ENCODE data around the gene C5orf22. TPM values are rescaled to one million over a fixed set of nuclear protein-coding genes. Genes with fewer than 3 reads are reported as not detected.

C5orf22 gene
- total RNA-seq, 1 donor = 21.4 TPM

- no peak for TF ChIP-seq CTCF (IDR thresholded peaks at IDR 0.05; ENCODE audit: extremely low read depth, low read depth, low read length)
- no peaks in the 10 kb centered on the region for H4K20me1 ChIP-seq (ENCODE audit: insufficient read depth, low read length)
- H3K4me3 ChIP-seq (ENCODE audit: insufficient read depth, low read length) = no peak overlapping the region
- no peak overlapping the region for H2AFZ ChIP-seq (ENCODE audit: low read length)
- H3K27ac ChIP-seq (ENCODE audit: low read depth, low read length) = no peak overlapping the region
- H3K4me1 ChIP-seq (ENCODE audit: insufficient read depth, low read length) = no peaks in the 10 kb centered on the region
- no peak overlapping the region for H3K4me2 ChIP-seq (ENCODE audit: insufficient read depth, low read length)
- no peaks in the 10 kb centered on the region for H3K79me2 ChIP-seq (ENCODE audit: insufficient read depth, low read length)
- peak; percentile 3 for DNase-seq (ENCODE audit: insufficient read length, low spot score, missing footprints)
- H3K27me3 ChIP-seq (ENCODE audit: insufficient read depth, low read length) = no peaks in the 10 kb centered on the region
- no peaks in the 10 kb centered on the region for H3K9me3 ChIP-seq (ENCODE audit: low read depth, low read length)
- no peaks in the 10 kb centered on the region for H3K36me3 ChIP-seq (ENCODE audit: insufficient read depth, low read length)
Measured at GRCh38 chr5:31585166-31585894, 53.2 kb downstream of the C5orf22 start.

- Histone ChIP-seq H3K79me2 (ENCODE audit: insufficient read depth, low read length) (no peaks in the 10 kb centered on the region), H2AFZ (ENCODE audit: low read length) (no peak overlapping the region), H3K27ac (ENCODE audit: low read depth, low read length) (no peak overlapping the region), H3K9me3 (ENCODE audit: low read depth, low read length) (no peaks in the 10 kb centered on the region), H3K4me3 (ENCODE audit: insufficient read depth, low read length) (no peak overlapping the region), H3K36me3 (ENCODE audit: insufficient read depth, low read length) (no peaks in the 10 kb centered on the region), H3K27me3 (ENCODE audit: insufficient read depth, low read length) (no peaks in the 10 kb centered on the region), H3K4me1 (ENCODE audit: insufficient read depth, low read length) (no peaks in the 10 kb centered on the region), H3K4me2 (ENCODE audit: insufficient read depth, low read length) (no peak overlapping the region), H4K20me1 (ENCODE audit: insufficient read depth, low read length) (no peaks in the 10 kb centered on the region)
- no peak for DNase-seq (ENCODE audit: insufficient read length, low spot score, missing footprints)
- no peak for TF ChIP-seq CTCF (IDR thresholded peaks at IDR 0.05; ENCODE audit: extremely low read depth, low read depth, low read length)
Measured at GRCh38 chr5:31585895-31586270, 53.8 kb downstream of the C5orf22 start.

- no peak overlapping the region for H2AFZ ChIP-seq (ENCODE audit: low read length)
- H3K4me3 ChIP-seq (ENCODE audit: insufficient read depth, low read length) = no peak overlapping the region
- no peaks in the 10 kb centered on the region for H3K4me1 ChIP-seq (ENCODE audit: insufficient read depth, low read length)
- no peaks in the 10 kb centered on the region for H4K20me1 ChIP-seq (ENCODE audit: insufficient read depth, low read length)
- H3K4me2 ChIP-seq (ENCODE audit: insufficient read depth, low read length) = no peak overlapping the region
- H3K79me2 ChIP-seq (ENCODE audit: insufficient read depth, low read length) = no peaks in the 10 kb centered on the region
- no peaks in the 10 kb centered on the region for H3K27me3 ChIP-seq (ENCODE audit: insufficient read depth, low read length)
- H3K9me3 ChIP-seq (ENCODE audit: low read depth, low read length) = no peaks in the 10 kb centered on the region
- H3K27ac ChIP-seq (ENCODE audit: low read depth, low read length) = no peak overlapping the region
- TF ChIP-seq CTCF (IDR thresholded peaks at IDR 0.05; ENCODE audit: extremely low read depth, low read depth, low read length) = no peak
- DNase-seq (ENCODE audit: insufficient read length, low spot score, missing footprints) = no peak
- no peaks in the 10 kb centered on the region for H3K36me3 ChIP-seq (ENCODE audit: insufficient read depth, low read length)
Measured at GRCh38 chr5:31587546-31587945, 55.4 kb downstream of the C5orf22 start.

GRCh38 chr5:31593665-31594064 lies 61.6 kb downstream of the C5orf22 start:
- no peak for DNase-seq (ENCODE audit: insufficient read length, low spot score, missing footprints)
- H3K4me1 ChIP-seq (ENCODE audit: insufficient read depth, low read length) = no peaks in the 10 kb centered on the region
- H3K9me3 ChIP-seq (ENCODE audit: low read depth, low read length) = no peaks in the 10 kb centered on the region
- H3K27me3 ChIP-seq (ENCODE audit: insufficient read depth, low read length) = peaks cover 7% of the 10 kb centered on the region
- H3K36me3 ChIP-seq (ENCODE audit: insufficient read depth, low read length) = no peaks in the 10 kb centered on the region
- H3K4me3 ChIP-seq (ENCODE audit: insufficient read depth, low read length) = no peak overlapping the region
- H2AFZ ChIP-seq (ENCODE audit: low read length) = no peak overlapping the region
- TF ChIP-seq CTCF (IDR thresholded peaks at IDR 0.05; ENCODE audit: extremely low read depth, low read depth, low read length) = no peak
- H4K20me1 ChIP-seq (ENCODE audit: insufficient read depth, low read length) = no peaks in the 10 kb centered on the region
- H3K79me2 ChIP-seq (ENCODE audit: insufficient read depth, low read length) = no peaks in the 10 kb centered on the region
- no peak overlapping the region for H3K4me2 ChIP-seq (ENCODE audit: insufficient read depth, low read length)
- H3K27ac ChIP-seq (ENCODE audit: low read depth, low read length) = no peak overlapping the region
